Lung (tissue), 12 donors: ENCODE data around the gene LIX1L. TPM values are rescaled to one million over a fixed set of nuclear protein-coding genes. Genes with fewer than 3 reads are reported as not detected.

Experiments
- ATAC-seq: fragments of 200-7000 bp; cut with Tn5 transposase; one replicate; pipeline ENCODE4 v1.9.1; 2020; ENCODE audit warnings: moderate number of reproducible peaks; ENCODE audit not compliant: insufficient read depth, low FRiP score
- DNase-seq, 3 donors: peaks; one replicate each; pipeline ENCODE4 v3.0.0-alpha.2; 2013 to 2017
- H3K27ac ChIP-seq, 2 donors: one replicate each; pipeline ENCODE4 v1.5.1; 2013; ENCODE audit warnings: mild to moderate bottlenecking in 2 of 2, moderate library complexity in 2 of 2, control low read depth in 1 of 2, inconsistent platforms in 1 of 2, low read depth in 1 of 2, low read length in 1 of 2
- H3K27me3 ChIP-seq, 3 donors: one replicate each; pipeline ENCODE4 v1.5.1; 2013; ENCODE audit warnings: low read length in 2 of 3; ENCODE audit not compliant: control insufficient read depth in 3 of 3, insufficient read depth in 3 of 3
- H3K36me3 ChIP-seq, 4 donors: one replicate each; pipeline ENCODE4 v1.5.1; 2013; ENCODE audit warnings: low read length in 4 of 4, mild to moderate bottlenecking in 1 of 4, moderate library complexity in 1 of 4; ENCODE audit not compliant: control insufficient read depth in 4 of 4, insufficient read depth in 4 of 4
- H3K4me1 ChIP-seq, 5 donors: one replicate each; pipeline ENCODE4 v1.5.1; 2013; ENCODE audit warnings: low read length in 5 of 5, mild to moderate bottlenecking in 2 of 5, moderate library complexity in 1 of 5; ENCODE audit not compliant: control insufficient read depth in 5 of 5, insufficient read depth in 5 of 5
- H3K4me3 ChIP-seq: one replicate; pipeline ENCODE4 v1.5.1; 2013; ENCODE audit warnings: mild to moderate bottlenecking, control low read depth, moderate library complexity
- H3K9ac ChIP-seq, 2 donors: one replicate each; pipeline ENCODE4 v1.5.1; 2013; ENCODE audit warnings: low read length in 2 of 2, control low read depth in 1 of 2; ENCODE audit not compliant: insufficient read depth in 1 of 2
- H3K9me3 ChIP-seq, 4 donors: one replicate each; pipeline ENCODE4 v1.5.1; 2013; ENCODE audit warnings: low read length in 3 of 4, mild to moderate bottlenecking in 1 of 4, moderate library complexity in 1 of 4; ENCODE audit not compliant: control insufficient read depth in 4 of 4, insufficient read depth in 3 of 4
- WGBS, 2 donors: extraction: QIAGEN DNeasy Blood & Tissue Kit; methylation state at CpG; one replicate each; pipeline ENCODE4 v1.1.7; 2013; 5-methylcytosine and 5-hydroxymethylcytosine counted together
- polyA plus RNA-seq, 2 donors: library from polyadenylated mRNA; stranded (reverse); fragments of 200-250 nt; gene quantifications; one replicate each; pipeline ENCODE4 v1.2.1, GENCODE V29; 2013
- total RNA-seq, 2 donors: library from RNA; depleted of rRNA in 1 of 2; stranded (reverse); fragments of >200 nt in 1 of 2; gene quantifications; one replicate each; pipeline ENCODE4 v1.2.1, GENCODE V29; 2014 to 2021
- TF ChIP-seq, protein P1 (sequence below): IDR thresholded peaks from 2 replicates; pipeline ENCODE4 v1.5.1; 2012; ENCODE audit warnings: mild to moderate bottlenecking; ENCODE audit errors: control extremely low read depth, extremely low read depth
- donor health status: control.
- donor health status: control.
- donor health status: Bipolar disorder and iron deficiency.
- donor health status: healthy.
- donor health status: DM: yes; HTN: yes; CAD: no.

LIX1L gene
- total and polyA plus RNA-seq, 4 donors, result 7.0 to 30.9 (median 18.9) TPM

DNA sequence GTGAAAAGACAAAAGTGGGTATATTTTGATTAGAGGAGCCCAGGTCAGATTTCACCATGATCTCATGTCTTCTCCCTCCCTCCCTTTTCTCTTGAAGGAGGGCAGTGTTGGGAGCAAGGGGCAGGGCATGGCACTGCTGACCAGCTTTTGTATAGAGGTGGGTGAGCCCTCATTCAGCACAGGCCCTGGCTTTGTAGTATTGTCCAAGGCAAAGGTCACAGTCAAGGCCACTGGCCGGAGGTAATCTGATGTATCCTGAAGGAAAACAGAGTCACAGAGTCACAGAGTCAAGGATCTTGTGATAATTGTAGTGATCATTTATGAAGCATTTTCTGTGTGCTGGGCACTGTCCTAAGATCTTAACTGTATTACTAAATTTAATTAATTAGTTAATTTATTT lies 59.8 kb downstream of the LIX1L start:
- no peak overlapping the region for H3K9ac ChIP-seq
- peaks cover 0 to 4% (median 1%) of the 10 kb centered on the region in 5 donors for H3K4me1 ChIP-seq
- DNase-seq (no peak), ATAC-seq (no peak)
- 91 to 100% methylated on average over 1 of the region's 1 CpG for WGBS, 2 donors
- H3K27me3 ChIP-seq, result no peaks in the 10 kb centered on the region
- H3K4me3 ChIP-seq, result no peak overlapping the region
- H3K9me3 ChIP-seq, result no peaks in the 10 kb centered on the region
- no peak overlapping the region for H3K27ac ChIP-seq
- peaks cover 0 to 14% (median 0%) of the 10 kb centered on the region in 4 donors for H3K36me3 ChIP-seq
- TF ChIP-seq, protein P1, sequence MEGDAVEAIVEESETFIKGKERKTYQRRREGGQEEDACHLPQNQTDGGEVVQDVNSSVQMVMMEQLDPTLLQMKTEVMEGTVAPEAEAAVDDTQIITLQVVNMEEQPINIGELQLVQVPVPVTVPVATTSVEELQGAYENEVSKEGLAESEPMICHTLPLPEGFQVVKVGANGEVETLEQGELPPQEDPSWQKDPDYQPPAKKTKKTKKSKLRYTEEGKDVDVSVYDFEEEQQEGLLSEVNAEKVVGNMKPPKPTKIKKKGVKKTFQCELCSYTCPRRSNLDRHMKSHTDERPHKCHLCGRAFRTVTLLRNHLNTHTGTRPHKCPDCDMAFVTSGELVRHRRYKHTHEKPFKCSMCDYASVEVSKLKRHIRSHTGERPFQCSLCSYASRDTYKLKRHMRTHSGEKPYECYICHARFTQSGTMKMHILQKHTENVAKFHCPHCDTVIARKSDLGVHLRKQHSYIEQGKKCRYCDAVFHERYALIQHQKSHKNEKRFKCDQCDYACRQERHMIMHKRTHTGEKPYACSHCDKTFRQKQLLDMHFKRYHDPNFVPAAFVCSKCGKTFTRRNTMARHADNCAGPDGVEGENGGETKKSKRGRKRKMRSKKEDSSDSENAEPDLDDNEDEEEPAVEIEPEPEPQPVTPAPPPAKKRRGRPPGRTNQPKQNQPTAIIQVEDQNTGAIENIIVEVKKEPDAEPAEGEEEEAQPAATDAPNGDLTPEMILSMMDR, result no peak

DNA sequence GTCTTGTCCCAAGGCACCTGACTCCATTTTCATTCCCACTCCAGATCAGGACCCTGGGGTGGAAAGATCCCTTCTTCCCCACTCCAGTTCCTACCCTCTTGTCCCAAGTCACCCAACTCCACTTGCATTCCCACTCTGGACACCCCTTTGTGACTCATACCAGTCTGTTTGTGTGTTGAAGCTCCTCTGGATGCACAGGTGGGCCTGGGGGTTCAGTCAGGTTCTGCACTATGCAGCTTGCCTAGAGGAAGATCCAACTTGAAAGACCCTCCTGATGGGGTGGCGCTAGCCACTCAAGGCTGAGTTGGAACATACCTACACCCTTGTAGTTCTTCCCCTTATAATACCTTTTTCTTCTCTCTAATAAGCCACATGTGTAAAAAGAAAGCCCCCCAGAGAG lies 62.3 kb downstream of the LIX1L start:
- Histone ChIP-seq H3K27me3 (no peaks in the 10 kb centered on the region), H3K27ac (no peak overlapping the region), H3K9ac (no peak overlapping the region), H3K4me3 (no peak overlapping the region), H3K36me3 (peaks cover 0 to 11% (median 0%) of the 10 kb centered on the region in 4 donors), H3K4me1 (peaks cover 3 to 19% (median 10%) of the 10 kb centered on the region in 5 donors), H3K9me3 (no peaks in the 10 kb centered on the region)
- TF ChIP-seq, protein P1, result no peak
- 96 to 98% methylated on average over 1 of the region's 1 CpG for WGBS, 2 donors
- no peak for ATAC-seq
- DNase-seq, result no peak

DNA sequence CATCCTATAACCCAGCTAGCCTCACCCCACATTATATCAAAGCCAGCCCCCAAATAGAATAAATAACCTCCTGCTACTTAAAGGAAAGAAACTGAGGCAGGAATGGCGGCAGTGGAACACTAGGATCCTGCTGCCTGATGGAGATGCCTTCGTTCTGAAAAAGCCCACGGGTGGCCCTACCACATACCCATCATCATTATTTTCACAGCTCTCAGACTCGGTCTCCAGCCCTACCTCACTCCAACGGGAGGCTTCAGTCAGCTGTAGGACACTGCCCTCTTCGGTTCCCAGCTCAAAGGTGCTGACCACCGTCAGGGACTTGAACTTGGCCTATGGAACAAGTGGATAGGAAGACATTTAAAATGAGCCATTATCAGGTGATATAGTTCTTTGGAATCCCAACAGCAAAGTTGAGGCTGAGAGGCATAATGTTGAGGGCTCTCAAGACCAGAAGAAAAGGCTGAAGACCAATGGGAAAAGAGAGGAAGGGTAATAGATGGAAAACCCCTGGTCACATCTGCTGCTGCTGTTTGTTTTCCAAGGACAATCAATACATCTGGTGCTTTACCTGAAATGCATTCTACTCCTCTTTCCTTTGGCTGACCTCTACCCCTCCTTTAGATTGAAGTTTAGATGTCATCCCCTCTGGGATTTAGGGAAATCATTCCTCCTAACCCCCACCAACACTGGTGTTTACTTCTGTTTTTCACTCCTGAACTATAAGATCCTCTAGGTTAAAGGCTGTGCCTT lies 64.3 kb downstream of the LIX1L start:
- no peaks in the 10 kb centered on the region for H3K27me3 ChIP-seq
- no peaks in the 10 kb centered on the region for H3K9me3 ChIP-seq
- WGBS, 2 donors, result 92 to 93% methylated on average over 7 of the region's 7 CpGs
- peak overlapping the region in 1 of 2 donors; percentile 84 for H3K27ac ChIP-seq
- ATAC-seq, result no peak
- no peak overlapping the region for H3K4me3 ChIP-seq
- peaks cover 0 to 5% (median 0%) of the 10 kb centered on the region in 4 donors for H3K36me3 ChIP-seq
- no peak overlapping the region for H3K9ac ChIP-seq
- H3K4me1 ChIP-seq, result peaks cover 3 to 19% (median 12%) of the 10 kb centered on the region in 5 donors
- no peak for DNase-seq
- TF ChIP-seq, protein P1, result no peak
